Measurements from ENCODE around the gene SENP1. TPM values are rescaled to one million over a fixed set of nuclear protein-coding genes. Genes with fewer than 3 reads are reported as not detected.

The SENP1 gene
- 10 to 100 TPM; 14.4 to 36.1 (median 30.2) TPM for total RNA-seq

DNA sequence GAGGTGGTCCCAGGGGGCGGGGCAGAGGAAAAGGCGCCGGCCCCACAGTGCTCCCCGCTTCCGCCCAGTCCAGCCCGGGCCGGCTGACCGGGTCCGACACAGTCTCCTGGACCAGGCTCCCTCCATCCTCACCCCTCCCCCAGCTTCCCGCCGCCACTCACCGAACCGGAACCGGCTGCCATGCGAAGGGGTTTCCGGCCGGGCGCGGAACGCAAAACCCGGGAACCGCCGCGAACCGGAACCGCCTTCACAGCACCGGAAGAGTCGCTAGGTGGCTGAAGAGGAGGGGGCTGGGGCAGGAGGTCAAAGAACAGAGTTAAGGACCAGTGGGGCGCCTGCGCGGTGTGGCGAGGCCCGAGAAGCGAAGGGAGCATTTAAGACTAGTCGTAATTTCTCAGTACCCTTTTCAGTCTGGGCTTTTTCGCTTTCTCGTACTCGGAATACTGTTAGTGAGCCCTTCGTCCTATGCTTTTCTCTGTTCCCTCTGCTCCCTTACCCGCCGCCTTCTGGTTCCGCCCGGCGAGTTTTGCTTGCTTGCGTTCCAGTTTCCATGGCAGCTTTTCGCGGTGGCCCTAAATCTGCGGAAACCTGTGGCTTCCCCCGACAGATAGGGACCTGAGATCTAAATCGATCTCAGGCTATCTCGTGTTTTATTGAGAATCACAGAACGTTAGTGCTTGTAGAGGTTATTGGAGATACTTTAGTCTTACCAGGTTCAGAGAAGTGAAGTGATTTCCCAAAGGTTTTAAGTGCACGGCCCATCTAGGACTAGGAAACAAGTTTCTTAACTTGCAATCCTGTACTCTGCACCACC is at the start of gene SENP1:
TSS of gene SENP1 (minus strand) at position 213 of the 814 bp plus-strand sequence. CDS start 4,607 bp downstream, outside the sequence.
- intact Hi-C loops (cut with DNase I; ENCODE audit: low total_unique reads) = no loop called here
- H3K9me3 ChIP-seq = no peaks in the 10 kb centered on the region
- peak; percentile 75 to 86 for DNase-seq (ENCODE audit: low spot score in 2 of 2)
- H3K4me1 ChIP-seq = peaks cover 0 to 6% of the 10 kb centered on the region in 2 donors
- H3K27ac ChIP-seq = peak within 1 kb of the TSS; percentile 94 to 97
- no peaks in the 10 kb centered on the region for H3K36me3 ChIP-seq
- peak within 1 kb of the TSS; percentile 84 to 100 (median 88) for H3K4me3 ChIP-seq
- TF ChIP-seq POLR2A (IDR thresholded peaks at IDR 0.05) (no peak), CTCF (IDR thresholded peaks at IDR 0.05) (peak in 2 of 3 donors; percentile 47 to 55), POLR2AphosphoS5 (IDR thresholded peaks at IDR 0.05) (peak; percentile 61 to 82 (median 68))
- no peaks in the 10 kb centered on the region for H3K27me3 ChIP-seq

- Histone ChIP-seq H3K27ac (no peak overlapping the region), H3K36me3 (no peaks in the 10 kb centered on the region), H3K27me3 (no peaks in the 10 kb centered on the region), H3K4me3 (no peak overlapping the region), H3K4me1 (no peaks in the 10 kb centered on the region), H3K9me3 (no peaks in the 10 kb centered on the region)
- no peak for DNase-seq (ENCODE audit: low spot score in 2 of 2)
- TF ChIP-seq POLR2A (IDR thresholded peaks at IDR 0.05) (no peak), POLR2AphosphoS5 (IDR thresholded peaks at IDR 0.05) (no peak), CTCF (IDR thresholded peaks at IDR 0.05) (no peak)
- intact Hi-C loops (cut with DNase I; ENCODE audit: low total_unique reads) = no loop called here
Observed at GRCh38 chr12:48151103-48151771, 45.4 kb upstream of the SENP1 start.

- no peaks in the 10 kb centered on the region for H3K4me1 ChIP-seq
- no peaks in the 10 kb centered on the region for H3K9me3 ChIP-seq
- no peak for TF ChIP-seq POLR2AphosphoS5 (IDR thresholded peaks at IDR 0.05)
- TF ChIP-seq POLR2A (IDR thresholded peaks at IDR 0.05) = no peak
- TF ChIP-seq CTCF (IDR thresholded peaks at IDR 0.05) = no peak
- no peak overlapping the region for H3K4me3 ChIP-seq
- no peak overlapping the region for H3K27ac ChIP-seq
- intact Hi-C loops (cut with DNase I; ENCODE audit: low total_unique reads) = no loop called here
- H3K27me3 ChIP-seq = no peaks in the 10 kb centered on the region
- no peak for DNase-seq (ENCODE audit: low spot score in 2 of 2)
- H3K36me3 ChIP-seq = no peaks in the 10 kb centered on the region
Observed at GRCh38 chr12:48145981-48146380, 40.1 kb upstream of the SENP1 start.

DNA sequence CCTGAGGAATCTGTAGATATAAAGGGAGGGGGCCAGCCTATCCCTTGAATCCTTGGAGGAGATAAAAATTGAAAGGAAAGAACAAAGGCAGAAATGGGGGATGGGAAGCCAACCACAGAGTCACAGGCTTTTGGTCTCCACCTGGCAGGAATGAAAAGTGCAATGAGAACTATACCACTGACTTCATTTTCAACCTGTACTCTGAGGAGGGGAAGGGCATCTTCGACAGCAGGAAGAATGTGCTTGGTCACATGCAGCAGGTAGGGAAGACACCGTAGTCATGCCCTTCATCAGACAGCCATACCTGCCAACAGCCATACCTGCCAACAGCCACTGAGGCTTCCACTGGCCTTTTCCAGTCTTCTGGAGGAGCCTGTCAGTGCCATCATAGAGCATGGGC is 38.0 kb upstream of the SENP1 start:
- no peak for TF ChIP-seq POLR2A (IDR thresholded peaks at IDR 0.05)
- no peak for TF ChIP-seq CTCF (IDR thresholded peaks at IDR 0.05)
- TF ChIP-seq POLR2AphosphoS5 (IDR thresholded peaks at IDR 0.05) = no peak
- DNase-seq (ENCODE audit: low spot score in 2 of 2) = no peak
- H3K27ac ChIP-seq = no peak overlapping the region
- no peaks in the 10 kb centered on the region for H3K27me3 ChIP-seq
- H3K9me3 ChIP-seq = no peaks in the 10 kb centered on the region
- H3K4me1 ChIP-seq = no peaks in the 10 kb centered on the region
- H3K36me3 ChIP-seq = no peaks in the 10 kb centered on the region
- no peak overlapping the region for H3K4me3 ChIP-seq
- intact Hi-C loops (cut with DNase I; ENCODE audit: low total_unique reads) = no loop called here
